GM23338 (cell line): Measurements from ENCODE around the gene KRTAP4-16.

Source experiments
- CREB1 ChIP-seq: fragments of 250-450 bp; sonication (Bioruptor Pico); IDR thresholded peaks from 2 replicates; pipeline ENCODE4 v1.5.0; 2020; ENCODE audit warnings: low read depth, mild to moderate bottlenecking, moderate library complexity
- EZH2 ChIP-seq: fragments of 200-600 bp; sonication (generic); IDR thresholded peaks from one replicate; pipeline ENCODE4 v1.8.0; 2017; ENCODE audit warnings: antibody characterized with exemption, mild to moderate bottlenecking, low read depth; ENCODE audit not compliant: unreplicated experiment
- EZH2phosphoT487 ChIP-seq: fragments of 200-600 bp; sonication (generic); IDR thresholded peaks from one replicate; pipeline ENCODE4 v1.8.1; 2018; ENCODE audit warnings: antibody characterized with exemption; ENCODE audit not compliant: unreplicated experiment
- JUNB ChIP-seq: IDR thresholded peaks from one replicate; pipeline ENCODE4 v1.6.1; 2016; ENCODE audit warnings: antibody characterized with exemption; ENCODE audit not compliant: unreplicated experiment
- NANOG ChIP-seq: IDR thresholded peaks from 2 replicates; pipeline ENCODE4 v1.6.1; 2016; ENCODE audit warnings: antibody characterized with exemption, borderline replicate concordance
- POLR2AphosphoS5 ChIP-seq: IDR thresholded peaks from 2 replicates; pipeline ENCODE4 v1.6.1; 2016; ENCODE audit warnings: antibody characterized with exemption, low read depth
- REST ChIP-seq: IDR thresholded peaks from one replicate; pipeline ENCODE4 v1.6.1; 2018; ENCODE audit warnings: antibody characterized with exemption; ENCODE audit not compliant: unreplicated experiment
- TF ChIP-seq, protein P1 (sequence below), 2 experiments: fragments of 200-600 bp in 1 of 2; sonication (generic) in 1 of 2; conservative IDR thresholded peaks; 2 replicates each; pipeline versions ENCODE4 v1.5.1 to v1.6.1; 2016 to 2017; ENCODE audit warnings: antibody characterized with exemption in 2 of 2, low read depth in 2 of 2, mild to moderate bottlenecking in 2 of 2, moderate library complexity in 1 of 2
- TF ChIP-seq, protein P2 (sequence below): IDR thresholded peaks from 2 replicates; pipeline ENCODE4 v1.6.1; 2016; ENCODE audit warnings: antibody characterized with exemption

DNA sequence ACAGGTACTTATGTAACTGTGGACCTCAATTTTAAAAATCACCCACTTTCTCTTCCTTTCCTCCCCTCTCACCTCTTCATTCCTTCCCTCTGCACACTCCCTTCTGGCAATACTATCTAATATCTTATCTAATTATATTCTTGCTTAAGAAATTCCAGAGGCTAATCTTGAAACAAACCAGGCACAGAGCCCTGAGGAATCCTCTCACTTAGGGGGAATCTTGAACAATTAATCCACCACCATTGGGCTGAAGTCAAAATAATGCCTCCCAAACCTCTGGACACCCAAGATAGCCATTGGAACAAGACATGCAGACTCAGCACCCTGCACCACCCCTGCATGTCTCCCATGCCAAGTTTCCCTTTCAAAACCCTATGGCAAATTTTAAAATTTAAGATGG is 39.4 kb upstream of the KRTAP4-16 start:
- TF ChIP-seq, protein P1, sequence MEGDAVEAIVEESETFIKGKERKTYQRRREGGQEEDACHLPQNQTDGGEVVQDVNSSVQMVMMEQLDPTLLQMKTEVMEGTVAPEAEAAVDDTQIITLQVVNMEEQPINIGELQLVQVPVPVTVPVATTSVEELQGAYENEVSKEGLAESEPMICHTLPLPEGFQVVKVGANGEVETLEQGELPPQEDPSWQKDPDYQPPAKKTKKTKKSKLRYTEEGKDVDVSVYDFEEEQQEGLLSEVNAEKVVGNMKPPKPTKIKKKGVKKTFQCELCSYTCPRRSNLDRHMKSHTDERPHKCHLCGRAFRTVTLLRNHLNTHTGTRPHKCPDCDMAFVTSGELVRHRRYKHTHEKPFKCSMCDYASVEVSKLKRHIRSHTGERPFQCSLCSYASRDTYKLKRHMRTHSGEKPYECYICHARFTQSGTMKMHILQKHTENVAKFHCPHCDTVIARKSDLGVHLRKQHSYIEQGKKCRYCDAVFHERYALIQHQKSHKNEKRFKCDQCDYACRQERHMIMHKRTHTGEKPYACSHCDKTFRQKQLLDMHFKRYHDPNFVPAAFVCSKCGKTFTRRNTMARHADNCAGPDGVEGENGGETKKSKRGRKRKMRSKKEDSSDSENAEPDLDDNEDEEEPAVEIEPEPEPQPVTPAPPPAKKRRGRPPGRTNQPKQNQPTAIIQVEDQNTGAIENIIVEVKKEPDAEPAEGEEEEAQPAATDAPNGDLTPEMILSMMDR (conservative IDR thresholded peaks at IDR 0.05; ENCODE audit: low read depth in 2 of 2), result no peak
- TF ChIP-seq EZH2phosphoT487 (no peak), REST (no peak), EZH2 (no peak), CREB1 (CRISPR knock-in tag) (no peak), POLR2AphosphoS5 (no peak), JUNB (no peak), NANOG (no peak)
- TF ChIP-seq, protein P2, sequence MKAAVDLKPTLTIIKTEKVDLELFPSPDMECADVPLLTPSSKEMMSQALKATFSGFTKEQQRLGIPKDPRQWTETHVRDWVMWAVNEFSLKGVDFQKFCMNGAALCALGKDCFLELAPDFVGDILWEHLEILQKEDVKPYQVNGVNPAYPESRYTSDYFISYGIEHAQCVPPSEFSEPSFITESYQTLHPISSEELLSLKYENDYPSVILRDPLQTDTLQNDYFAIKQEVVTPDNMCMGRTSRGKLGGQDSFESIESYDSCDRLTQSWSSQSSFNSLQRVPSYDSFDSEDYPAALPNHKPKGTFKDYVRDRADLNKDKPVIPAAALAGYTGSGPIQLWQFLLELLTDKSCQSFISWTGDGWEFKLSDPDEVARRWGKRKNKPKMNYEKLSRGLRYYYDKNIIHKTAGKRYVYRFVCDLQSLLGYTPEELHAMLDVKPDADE, result no peak
